ENCODE measurements around the gene SLC24A3.

The SLC24A3 gene

DNA sequence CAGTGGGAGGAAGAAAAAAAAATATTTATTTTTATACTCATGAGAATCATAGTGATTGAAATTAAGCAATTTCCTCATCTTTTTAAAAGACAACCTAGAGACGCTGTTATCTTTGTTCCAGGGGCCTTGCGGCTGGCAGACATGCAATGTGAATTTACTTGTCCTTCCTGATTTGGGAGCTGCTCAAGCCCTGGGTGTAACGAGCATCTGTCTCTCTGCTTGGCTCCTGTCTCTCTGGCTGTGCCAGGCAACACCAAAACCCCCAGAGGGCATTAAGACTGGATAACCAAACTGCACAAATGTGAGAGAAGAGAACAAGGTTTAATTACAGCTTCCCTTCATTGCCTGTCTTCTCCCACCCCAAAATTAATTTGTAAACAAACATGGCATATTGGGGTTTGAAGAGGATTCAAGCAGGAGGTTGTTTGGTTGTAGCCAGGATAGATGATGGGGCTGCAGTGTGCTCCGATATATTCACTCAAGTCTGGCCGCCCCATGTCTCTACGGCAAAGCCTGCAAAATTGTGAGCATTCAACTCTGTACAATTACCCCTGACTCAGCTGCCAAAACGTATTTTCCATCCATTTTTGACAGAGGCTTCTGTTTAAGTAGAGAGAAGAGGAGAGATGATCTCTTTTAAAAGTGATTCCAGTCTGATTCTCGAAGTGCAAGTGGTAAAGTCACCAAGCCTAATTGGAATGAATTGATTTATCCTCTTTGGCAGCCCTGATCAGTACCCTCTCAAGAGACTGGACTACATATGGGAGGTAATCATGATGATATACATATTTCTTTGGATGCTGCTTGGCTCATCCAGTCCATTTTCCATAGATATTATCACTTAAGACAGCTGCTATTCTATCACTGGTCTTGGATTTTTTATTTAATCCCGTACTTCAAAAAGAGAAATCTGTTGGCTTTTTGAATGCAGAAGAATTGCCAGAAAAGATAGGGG is 170.2 kb downstream of the SLC24A3 start:
- H3K4me3 ChIP-seq (replicated peaks; ENCODE audit: low read depth, low read length) = no peak overlapping the region
- DNase-seq (ENCODE audit: low read depth) = no peak
- TF ChIP-seq, protein P1, sequence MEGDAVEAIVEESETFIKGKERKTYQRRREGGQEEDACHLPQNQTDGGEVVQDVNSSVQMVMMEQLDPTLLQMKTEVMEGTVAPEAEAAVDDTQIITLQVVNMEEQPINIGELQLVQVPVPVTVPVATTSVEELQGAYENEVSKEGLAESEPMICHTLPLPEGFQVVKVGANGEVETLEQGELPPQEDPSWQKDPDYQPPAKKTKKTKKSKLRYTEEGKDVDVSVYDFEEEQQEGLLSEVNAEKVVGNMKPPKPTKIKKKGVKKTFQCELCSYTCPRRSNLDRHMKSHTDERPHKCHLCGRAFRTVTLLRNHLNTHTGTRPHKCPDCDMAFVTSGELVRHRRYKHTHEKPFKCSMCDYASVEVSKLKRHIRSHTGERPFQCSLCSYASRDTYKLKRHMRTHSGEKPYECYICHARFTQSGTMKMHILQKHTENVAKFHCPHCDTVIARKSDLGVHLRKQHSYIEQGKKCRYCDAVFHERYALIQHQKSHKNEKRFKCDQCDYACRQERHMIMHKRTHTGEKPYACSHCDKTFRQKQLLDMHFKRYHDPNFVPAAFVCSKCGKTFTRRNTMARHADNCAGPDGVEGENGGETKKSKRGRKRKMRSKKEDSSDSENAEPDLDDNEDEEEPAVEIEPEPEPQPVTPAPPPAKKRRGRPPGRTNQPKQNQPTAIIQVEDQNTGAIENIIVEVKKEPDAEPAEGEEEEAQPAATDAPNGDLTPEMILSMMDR (IDR thresholded peaks at IDR 0.05; ENCODE audit: low read length, missing control alignments) = no peak

DNA sequence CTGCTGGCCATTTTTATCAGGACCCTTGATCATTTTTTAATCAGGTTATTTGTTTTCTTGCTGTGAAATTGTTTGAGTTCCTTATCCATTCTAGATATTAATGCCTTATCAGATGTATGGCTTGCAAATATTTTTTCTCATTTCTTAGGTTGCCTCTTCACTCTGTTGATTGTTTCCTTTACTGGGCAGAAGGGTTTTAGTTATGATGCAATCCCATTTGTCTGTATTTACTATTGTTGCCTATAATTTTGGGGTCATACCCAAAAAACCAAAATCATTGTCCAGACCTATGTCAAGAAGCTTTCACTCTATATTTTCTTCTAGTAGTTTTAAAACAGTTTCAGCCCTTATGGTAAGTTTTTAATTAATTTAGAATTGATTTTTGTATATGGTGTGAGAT is 172.5 kb downstream of the SLC24A3 start:
- TF ChIP-seq, protein P1 (IDR thresholded peaks at IDR 0.05; ENCODE audit: low read length, missing control alignments) = no peak
- H3K4me3 ChIP-seq (replicated peaks; ENCODE audit: low read depth, low read length) = no peak overlapping the region
- no peak for DNase-seq (ENCODE audit: low read depth)

DNA sequence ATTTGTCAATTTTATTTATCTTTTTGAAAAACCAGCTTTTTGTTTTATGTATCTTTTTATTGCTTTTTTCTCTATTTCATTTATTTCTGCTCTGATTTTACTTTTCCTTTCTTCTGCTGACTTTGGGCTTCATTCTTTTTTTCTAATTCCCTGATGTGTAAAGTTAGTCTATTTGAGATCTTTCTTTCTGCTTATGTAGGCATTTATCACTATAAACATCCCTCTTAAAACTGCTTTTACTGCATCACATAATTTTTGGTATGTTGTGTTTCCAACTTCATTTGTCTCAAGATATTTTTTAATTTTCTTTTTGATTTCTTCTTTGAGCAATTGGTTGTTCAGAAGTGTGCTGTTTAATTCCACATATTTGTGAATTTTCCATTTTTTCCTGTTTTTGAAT is 174.8 kb downstream of the SLC24A3 start:
- TF ChIP-seq, protein P1 (IDR thresholded peaks at IDR 0.05; ENCODE audit: low read length, missing control alignments) = no peak
- no peak overlapping the region for H3K4me3 ChIP-seq (replicated peaks; ENCODE audit: low read depth, low read length)
- DNase-seq (ENCODE audit: low read depth) = no peak

DNA sequence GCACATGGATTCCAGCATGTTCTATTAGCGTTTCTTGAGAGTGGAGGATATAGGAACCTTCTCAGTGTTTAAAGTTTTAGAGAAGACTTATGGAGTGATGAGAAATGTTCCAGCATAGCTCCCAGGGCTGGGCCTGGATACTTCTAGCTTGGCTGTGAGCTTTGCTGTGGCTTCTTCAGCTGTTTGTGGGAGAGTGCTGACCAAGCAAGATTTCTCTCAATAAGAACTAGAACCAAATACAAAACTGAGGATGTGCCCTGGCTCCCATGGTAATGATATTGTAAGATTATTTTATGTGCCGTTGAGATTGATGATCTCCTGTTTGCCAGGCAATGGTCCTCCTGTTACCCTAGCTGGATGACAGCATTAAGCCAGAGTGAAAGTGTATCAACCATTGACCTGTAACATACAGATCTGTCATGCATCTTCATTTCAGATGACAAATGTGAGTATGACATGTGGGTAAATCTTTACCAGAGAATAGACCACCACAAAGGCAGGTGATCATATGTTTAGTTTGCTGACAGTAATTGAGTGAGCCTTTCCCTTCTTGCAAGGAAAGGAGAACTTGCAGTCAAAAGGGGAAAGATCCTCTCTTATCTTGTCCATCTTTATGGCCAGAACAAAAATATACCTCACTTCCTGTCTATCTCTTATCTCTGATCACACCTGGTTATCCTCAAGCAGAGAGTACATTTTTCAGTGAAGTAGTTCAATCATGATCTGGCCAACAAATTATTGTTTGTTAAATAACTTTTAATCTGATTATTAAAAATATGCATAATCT is 180.1 kb downstream of the SLC24A3 start:
- DNase-seq (ENCODE audit: low read depth) = no peak
- TF ChIP-seq, protein P1 (IDR thresholded peaks at IDR 0.05; ENCODE audit: low read length, missing control alignments) = no peak
- no peak overlapping the region for H3K4me3 ChIP-seq (replicated peaks; ENCODE audit: low read depth, low read length)

DNA sequence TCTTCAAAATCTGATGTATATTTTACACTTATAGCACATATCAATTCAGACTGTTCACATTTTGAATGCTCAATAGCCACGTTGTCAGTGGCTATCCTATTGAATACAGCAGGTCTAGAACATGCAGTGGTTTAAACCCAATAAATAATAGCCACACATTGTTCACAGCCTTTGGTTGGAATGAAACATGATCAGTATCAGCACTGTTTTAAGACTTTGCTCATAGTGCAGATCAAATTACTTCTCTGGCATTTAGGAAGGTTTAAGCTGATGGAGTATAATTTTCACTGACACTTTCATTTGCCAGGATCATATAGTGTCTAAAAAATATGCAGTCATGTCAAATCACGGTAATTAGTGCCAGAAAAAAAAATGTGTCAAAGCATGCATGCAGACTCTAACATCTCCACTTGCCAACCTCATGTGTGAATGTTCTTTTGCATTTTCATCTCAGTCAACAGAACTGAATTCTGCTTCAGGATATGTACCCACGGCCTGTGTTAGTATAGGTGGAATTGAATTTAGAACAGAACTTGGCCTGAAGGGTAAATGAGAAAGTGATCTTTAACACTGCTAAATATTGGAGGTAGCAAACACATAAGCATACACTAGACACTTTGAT is 184.1 kb downstream of the SLC24A3 start:
- no peak overlapping the region for H3K4me3 ChIP-seq (replicated peaks; ENCODE audit: low read depth, low read length)
- no peak for DNase-seq (ENCODE audit: low read depth)
- TF ChIP-seq, protein P1 (IDR thresholded peaks at IDR 0.05; ENCODE audit: low read length, missing control alignments) = no peak

DNA sequence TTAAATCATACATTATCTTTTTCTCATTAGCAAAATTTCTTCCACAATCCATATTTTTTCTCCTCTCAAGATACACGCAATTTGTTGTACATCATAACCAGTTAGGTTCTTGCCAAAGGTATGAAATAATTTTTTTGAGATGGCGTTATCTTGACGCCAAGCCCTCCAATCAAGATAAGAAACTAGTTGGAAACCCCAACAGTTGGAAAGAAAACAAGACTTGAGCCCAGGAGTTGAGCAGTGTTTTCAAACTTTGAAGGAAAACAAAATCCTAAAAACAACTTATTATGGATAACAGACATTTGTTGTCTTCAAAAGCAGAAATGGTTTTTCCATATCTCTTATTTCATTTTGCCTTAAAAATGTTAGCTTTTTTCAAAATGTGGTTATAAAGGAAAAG is 184.8 kb downstream of the SLC24A3 start:
- no peak overlapping the region for H3K4me3 ChIP-seq (replicated peaks; ENCODE audit: low read depth, low read length)
- TF ChIP-seq, protein P1 (IDR thresholded peaks at IDR 0.05; ENCODE audit: low read length, missing control alignments) = no peak
- DNase-seq (ENCODE audit: low read depth) = no peak

All from fibroblast of pulmonary artery (primary cell).